NCI-H146 (cell line): ENCODE results near the gene MTAP.

Experiments used
- DNase-seq: peaks from one replicate; lab custom pipeline; 2025; lab: John Stamatoyannopoulos, UW

The MTAP gene

GRCh38 chr9:21853414-21853813 is 51.0 kb downstream of the MTAP start:
- no peak for DNase-seq

GRCh38 chr9:21854119-21854518 is 51.7 kb downstream of the MTAP start:
- no peak for DNase-seq

GRCh38 chr9:21854594-21854993 is 52.2 kb downstream of the MTAP start:
- no peak for DNase-seq

GRCh38 chr9:21856301-21857094 is 54.1 kb downstream of the MTAP start:
- DNase-seq = no peak

GRCh38 chr9:21862871-21863270 is 60.4 kb downstream of the MTAP start:
- no peak for DNase-seq

- no peak for DNase-seq
These were observed 62.1 kb downstream of the MTAP start for GRCh38 chr9:21864505-21864904.

- no peak for DNase-seq
These were observed 63.9 kb downstream of the MTAP start for GRCh38 chr9:21866302-21866701.

GRCh38 chr9:21871256-21871975 is 69.0 kb downstream of the MTAP start:
- DNase-seq = no peak

GRCh38 chr9:21872696-21873095 is 70.3 kb downstream of the MTAP start:
- no peak for DNase-seq

- no peak for DNase-seq
These were observed 71.2 kb downstream of the MTAP start for GRCh38 chr9:21873540-21874221.

- no peak for DNase-seq
These were observed 73.5 kb downstream of the MTAP start for GRCh38 chr9:21875893-21876292.

GRCh38 chr9:21883642-21884041 is 81.2 kb downstream of the MTAP start:
- DNase-seq = peak; percentile 27

GRCh38 chr9:21889673-21890072 is 87.2 kb downstream of the MTAP start:
- no peak for DNase-seq

GRCh38 chr9:21890696-21891095 is 88.3 kb downstream of the MTAP start:
- DNase-seq = no peak

- DNase-seq = no peak
These were observed 99.1 kb downstream of the MTAP start for GRCh38 chr9:21901546-21901945.

GRCh38 chr9:21902136-21902535 is 99.7 kb downstream of the MTAP start:
- no peak for DNase-seq

GRCh38 chr9:21903380-21903965 is 101.0 kb downstream of the MTAP start:
- no peak for DNase-seq

- no peak for DNase-seq
These were observed 101.9 kb downstream of the MTAP start for GRCh38 chr9:21904371-21904770.

GRCh38 chr9:21904776-21905175 is 102.3 kb downstream of the MTAP start:
- no peak for DNase-seq

GRCh38 chr9:21906213-21906612 is 103.8 kb downstream of the MTAP start:
- no peak for DNase-seq

- no peak for DNase-seq
These were observed 104.4 kb downstream of the MTAP start for GRCh38 chr9:21906881-21907280.
